Body of pancreas (tissue), 4 donors: ENCODE measurements around the gene AFG1L. TPM values are rescaled to one million over a fixed set of nuclear protein-coding genes. Genes with fewer than 3 reads are reported as not detected.
"Not testable (repeated sequence)": the region's sequence is repeated elsewhere in the genome, so short reads cannot be mapped to it uniquely, and the experiment has no call there.

Source experiments
- ATAC-seq: fragments of 150-250 bp; one replicate; pipeline ENCODE4 v1.9.1; 2016
- DNase-seq, 4 donors: peaks; one replicate each; pipeline ENCODE4 v3.0.0-alpha.2; 2019
- H3K27ac ChIP-seq, 4 donors: fragments of 200-600 bp; sonication (generic); 1 replicate in 3 of 4; 2 replicates in 1 of 4; pipeline versions ENCODE4 v1.5.1 to v1.6.1; 2016 to 2019; ENCODE audit warnings: mild to moderate bottlenecking in 1 of 4, mixed read lengths in 1 of 4, moderate library complexity in 1 of 4
- H3K27me3 ChIP-seq, 2 donors: fragments of 200-600 bp; sonication (generic); one replicate each; pipeline ENCODE4 v1.6.0; 2016; ENCODE audit warnings: mild to moderate bottlenecking in 1 of 2
- H3K36me3 ChIP-seq, 2 donors: fragments of 200-600 bp; sonication (generic); replicated peaks in 1 of 2; 2 replicates each; pipeline ENCODE4 v1.5.1; 2016; ENCODE audit warnings: low read depth in 2 of 2; ENCODE audit not compliant: insufficient read depth in 1 of 2
- H3K4me1 ChIP-seq: fragments of 200-600 bp; sonication (generic); one replicate; pipeline ENCODE4 v1.6.0; 2016
- H3K4me3 ChIP-seq, 2 donors: fragments of 200-600 bp; sonication (generic); 1 replicate in 1 of 2; 2 replicates in 1 of 2; pipeline ENCODE4 v1.5.1; 2016 to 2019
- H3K9me3 ChIP-seq, 3 donors: fragments of 200-600 bp; sonication (generic); 1 replicate in 2 of 3; 2 replicates in 1 of 3; pipeline ENCODE4 v1.5.1; 2016
- CTCF ChIP-seq, 7 experiments: fragments of 450-650 bp in 4 of 7; fragments of 200-600 bp in 3 of 7; sonication (generic) in 3 of 7; IDR thresholded peaks; one replicate each; pipeline ENCODE4 v1.5.1; 2016 to 2019; ENCODE audit warnings: antibody characterized with exemption in 7 of 7
- POLR2A ChIP-seq, 3 donors: fragments of 450-650 bp; IDR thresholded peaks; one replicate each; pipeline ENCODE4 v1.6.1; 2016; ENCODE audit warnings: antibody characterized with exemption in 3 of 3, mild to moderate bottlenecking in 2 of 3
- WGBS, 2 donors: methylation state at CpG; one replicate each; pipeline ENCODE4 v1.1.5; 2017; 5-methylcytosine and 5-hydroxymethylcytosine counted together
- intact Hi-C: fragments of 100-400 bp; cut with DNase I; formaldehyde crosslinking; loops from one replicate; pipeline ENCODE4 v1.15.1; 2023
- total RNA-seq, 2 donors: library from RNA; depleted of rRNA; stranded (reverse); fragments of >200 nt; gene quantifications; one replicate each; pipeline ENCODE4 v1.1.0, GENCODE V29; 2016

AFG1L gene
- total RNA-seq, 2 donors from 2014 or later: 1.6 to 4.0 TPM

GRCh38 chr6:108535114-108535742 lies 240.4 kb downstream of the AFG1L start:
- DNase-seq (no peak), ATAC-seq (no peak)
- Histone ChIP-seq H3K4me1 (no peaks in the 10 kb centered on the region), H3K36me3 (no peaks in the 10 kb centered on the region), H3K27me3 (no peaks in the 10 kb centered on the region), H3K4me3 (no peak overlapping the region), H3K27ac (no peak overlapping the region), H3K9me3 (no peaks in the 10 kb centered on the region)
- 77% methylated on average over 11 of the region's 11 CpGs for WGBS, 2 donors
- TF ChIP-seq CTCF (IDR thresholded peaks at IDR 0.05) (no peak), POLR2A (IDR thresholded peaks at IDR 0.05) (no peak)
- intact Hi-C loops: no loop called here

- H3K4me1 ChIP-seq, ATAC-seq, H3K27ac ChIP-seq, DNase-seq, H3K4me3 ChIP-seq, H3K27me3 ChIP-seq, H3K36me3 ChIP-seq, H3K9me3 ChIP-seq, intact Hi-C loops: not testable (repeated sequence)
- 75 to 77% methylated on average over 4 of the region's 4 CpGs for WGBS, 2 donors
Observed at GRCh38 chr6:108535920-108536535, 241.2 kb downstream of the AFG1L start.

GRCh38 chr6:108541843-108542759 lies 247.2 kb downstream of the AFG1L start:
- peak; percentile 48 to 97 (median 94) for TF ChIP-seq CTCF (IDR thresholded peaks at IDR 0.05)
- no peak for TF ChIP-seq POLR2A (IDR thresholded peaks at IDR 0.05)
- Histone ChIP-seq H3K4me3 (no peak overlapping the region), H3K27ac (no peak overlapping the region), H3K36me3 (no peaks in the 10 kb centered on the region), H3K9me3 (no peaks in the 10 kb centered on the region), H3K27me3 (no peaks in the 10 kb centered on the region), H3K4me1 (peaks cover 11% of the 10 kb centered on the region)
- peak; percentile 77 to 82 (median 80) for DNase-seq
- WGBS, 2 donors: 5 to 9% methylated on average over 5 of the region's 5 CpGs
- peak; percentile 91 for ATAC-seq
- intact Hi-C loops: loop anchor here (2.0 to 5.0 kb wide), 2 partner anchors 293 to 350 kb away; no protein-coding TSS in a partner anchor

- Histone ChIP-seq H3K4me1 (peaks cover 11% of the 10 kb centered on the region), H3K9me3 (no peaks in the 10 kb centered on the region), H3K36me3 (no peaks in the 10 kb centered on the region), H3K27ac (no peak overlapping the region), H3K4me3 (no peak overlapping the region), H3K27me3 (no peaks in the 10 kb centered on the region)
- 64 to 83% methylated on average over 7 of the region's 7 CpGs for WGBS, 2 donors
- DNase-seq (no peak), ATAC-seq (no peak)
- intact Hi-C loops: loop anchor here (2.0 to 5.0 kb wide), 2 partner anchors 291 to 349 kb away; no protein-coding TSS in a partner anchor
- TF ChIP-seq POLR2A (IDR thresholded peaks at IDR 0.05): no peak
- TF ChIP-seq CTCF (IDR thresholded peaks at IDR 0.05): no peak
Observed at GRCh38 chr6:108543175-108543940, 248.5 kb downstream of the AFG1L start.
